ENCODE results near the gene ADRA2A. TPM values are rescaled to one million over a fixed set of nuclear protein-coding genes. Genes with fewer than 3 reads are reported as not detected.

ADRA2A gene
- total RNA-seq = 0.44 TPM

- peak; percentile 37 for ATAC-seq
Observed at GRCh38 chr10:111076682-111077478, at the start of gene ADRA2A. ADRA2A (plus strand) TSS chr10:111077029; CDS start chr10:111077997, 968 bp downstream.

DNA sequence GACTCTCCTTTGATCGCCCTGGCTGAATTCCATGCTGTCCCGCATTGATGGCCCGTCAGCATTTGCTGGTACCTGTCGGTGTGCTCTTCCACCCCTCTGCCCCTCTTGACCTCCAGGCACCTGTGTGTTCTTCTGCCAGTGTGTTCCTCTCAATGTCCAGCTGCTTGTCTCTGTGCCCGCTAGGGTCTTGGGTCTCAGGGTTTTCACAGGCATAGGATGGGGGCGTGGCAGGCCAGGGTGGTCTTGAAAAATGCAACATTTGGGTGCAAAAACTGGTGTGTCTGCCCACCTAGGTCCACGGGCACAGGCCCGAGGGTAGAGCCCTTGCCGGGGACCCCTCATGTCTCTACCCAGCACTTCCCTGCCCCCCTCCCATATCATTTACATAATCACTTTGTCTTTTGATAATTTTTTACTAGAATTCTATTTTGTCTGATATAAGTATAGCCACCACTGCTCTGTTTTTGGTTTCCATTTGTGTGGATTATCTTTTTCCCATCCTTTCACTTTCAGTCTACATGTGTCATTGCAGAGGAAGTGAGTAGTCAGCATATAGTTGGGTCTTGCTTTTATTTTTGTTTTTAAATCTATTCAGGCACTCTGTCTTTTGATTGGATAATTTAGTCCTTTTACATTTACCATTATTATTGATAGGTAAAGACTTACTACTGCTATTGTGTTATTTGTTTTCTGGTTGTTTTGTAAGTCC lies 46.6 kb upstream of the ADRA2A start:
- no peak for ATAC-seq

- no peak for ATAC-seq
Observed at GRCh38 chr10:111034598-111035310, 42.1 kb upstream of the ADRA2A start.

GRCh38 chr10:111035542-111035941 lies 41.3 kb upstream of the ADRA2A start:
- no peak for ATAC-seq

DNA sequence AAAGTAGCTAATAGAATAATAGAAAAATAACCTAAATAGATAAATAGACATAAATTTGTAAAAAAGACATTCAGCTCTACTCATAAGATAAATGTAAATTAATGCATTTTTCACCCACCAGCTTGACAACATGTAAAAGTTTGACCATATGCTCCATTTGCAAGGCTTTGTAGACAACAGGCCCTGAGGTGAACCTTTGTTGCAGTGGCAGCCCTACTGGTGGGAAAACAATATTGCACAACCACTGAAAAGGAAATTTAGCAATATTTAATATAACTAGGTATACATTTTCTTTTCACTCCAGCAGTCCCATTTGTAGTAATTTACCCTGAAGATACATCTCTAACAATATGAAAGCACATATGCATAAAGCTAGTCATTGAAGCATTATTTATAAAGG lies 39.0 kb upstream of the ADRA2A start:
- ATAC-seq = no peak

GRCh38 chr10:111039522-111039921 lies 37.3 kb upstream of the ADRA2A start:
- no peak for ATAC-seq

DNA sequence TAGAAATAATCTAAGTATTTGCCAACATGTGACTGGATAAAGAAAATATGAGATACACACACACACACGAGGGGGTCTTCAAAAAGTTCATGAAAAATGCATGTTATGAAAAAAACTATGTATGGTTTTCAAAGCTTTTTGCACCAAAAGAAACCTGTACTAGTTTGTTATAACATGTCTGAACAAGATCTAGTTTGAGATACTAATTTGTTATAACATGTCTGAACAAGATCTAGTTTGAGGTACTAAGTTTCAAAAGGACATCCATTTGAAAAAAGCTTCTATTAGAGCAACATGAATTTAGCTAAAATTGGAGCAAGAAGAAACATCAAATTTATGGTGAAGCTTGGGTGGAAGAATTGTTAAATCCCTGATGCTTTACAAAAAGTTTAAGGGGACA lies 19.8 kb upstream of the ADRA2A start:
- no peak for ATAC-seq

DNA sequence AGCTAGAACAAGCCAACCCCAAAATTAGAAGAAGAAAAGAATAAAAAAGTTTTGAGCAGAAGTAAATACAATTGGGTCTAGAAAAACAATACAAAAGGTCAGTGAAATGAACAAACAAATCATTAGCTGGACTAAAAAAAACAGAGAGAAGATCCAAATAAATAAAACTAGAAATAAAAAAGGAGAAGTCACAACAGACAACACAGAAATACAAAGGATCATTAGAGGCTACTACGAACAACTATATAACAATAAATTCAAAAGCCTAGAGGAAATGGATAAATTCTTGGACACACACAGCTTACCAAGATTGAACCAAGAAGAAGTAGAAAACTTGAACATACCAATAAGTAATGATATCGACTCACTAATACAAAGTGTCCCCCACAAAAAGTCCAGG lies 13.4 kb upstream of the ADRA2A start:
- no peak for ATAC-seq

GRCh38 chr10:111072232-111072631 lies 4.6 kb upstream of the ADRA2A start:
- ATAC-seq = no peak

DNA sequence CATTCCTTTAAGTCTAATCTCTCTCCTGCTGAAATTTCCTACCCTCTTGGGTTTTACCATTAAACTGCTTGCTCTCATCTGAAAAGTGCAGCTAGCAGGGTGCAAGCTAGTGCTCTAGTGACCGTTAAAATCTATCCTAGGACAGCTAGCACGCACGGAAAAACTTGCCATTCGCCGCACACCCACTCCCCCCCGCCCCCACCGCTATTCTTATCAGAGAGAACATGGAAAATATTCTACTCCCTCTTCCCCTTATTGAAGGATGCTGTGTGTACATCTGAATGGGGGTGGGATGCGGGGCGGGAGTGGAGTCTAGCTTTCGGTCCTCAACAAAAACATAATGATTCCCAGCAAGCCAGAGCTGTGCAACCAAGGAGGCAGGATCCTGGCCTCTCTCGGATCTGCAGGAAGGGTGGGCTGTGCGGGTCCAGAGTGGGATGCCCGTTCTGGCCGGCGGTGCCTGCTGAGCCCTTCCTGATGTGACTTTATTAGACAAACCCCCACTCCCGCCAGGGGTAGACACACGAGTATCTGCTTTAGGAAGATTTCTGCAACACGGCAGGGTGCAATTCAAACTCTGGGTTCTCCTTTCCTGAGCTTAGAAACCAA lies 1.1 kb upstream of the ADRA2A start:
- no peak for ATAC-seq

- peak; percentile 68 for ATAC-seq
Observed at GRCh38 chr10:111076191-111076681, 593 bp upstream of the ADRA2A start.

DNA sequence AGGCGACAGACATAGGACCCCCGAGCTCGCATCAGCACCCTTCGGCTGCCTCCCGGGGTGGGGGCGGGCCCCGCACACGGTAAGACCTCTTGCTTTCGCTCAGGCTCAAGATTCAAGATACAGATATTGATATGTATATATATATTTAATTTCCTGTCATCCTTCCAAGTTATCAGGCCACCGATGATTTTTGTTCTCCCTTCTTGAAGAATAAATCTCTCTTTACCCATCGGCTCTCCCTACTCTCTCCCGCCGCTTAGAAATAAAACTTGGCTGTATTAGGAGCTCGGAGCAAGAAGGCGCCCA lies 603 bp downstream of the ADRA2A start:
- no peak for ATAC-seq

DNA sequence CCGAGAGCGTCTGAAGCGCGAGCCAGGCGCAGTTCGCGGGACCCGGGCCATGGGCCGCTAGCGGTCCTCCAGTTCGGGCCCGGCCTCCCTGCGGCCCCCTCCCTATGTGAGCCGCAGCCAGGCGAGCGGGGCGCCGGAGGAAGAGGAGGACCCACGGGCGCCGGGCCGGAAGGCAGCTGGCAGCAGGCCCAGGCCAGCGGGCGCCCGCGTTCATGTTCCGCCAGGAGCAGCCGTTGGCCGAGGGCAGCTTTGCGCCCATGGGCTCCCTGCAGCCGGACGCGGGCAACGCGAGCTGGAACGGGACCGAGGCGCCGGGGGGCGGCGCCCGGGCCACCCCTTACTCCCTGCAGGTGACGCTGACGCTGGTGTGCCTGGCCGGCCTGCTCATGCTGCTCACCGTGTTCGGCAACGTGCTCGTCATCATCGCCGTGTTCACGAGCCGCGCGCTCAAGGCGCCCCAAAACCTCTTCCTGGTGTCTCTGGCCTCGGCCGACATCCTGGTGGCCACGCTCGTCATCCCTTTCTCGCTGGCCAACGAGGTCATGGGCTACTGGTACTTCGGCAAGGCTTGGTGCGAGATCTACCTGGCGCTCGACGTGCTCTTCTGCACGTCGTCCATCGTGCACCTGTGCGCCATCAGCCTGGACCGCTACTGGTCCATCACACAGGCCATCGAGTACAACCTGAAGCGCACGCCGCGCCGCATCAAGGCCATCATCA lies 1.1 kb downstream of the ADRA2A start:
- ATAC-seq = no peak

DNA sequence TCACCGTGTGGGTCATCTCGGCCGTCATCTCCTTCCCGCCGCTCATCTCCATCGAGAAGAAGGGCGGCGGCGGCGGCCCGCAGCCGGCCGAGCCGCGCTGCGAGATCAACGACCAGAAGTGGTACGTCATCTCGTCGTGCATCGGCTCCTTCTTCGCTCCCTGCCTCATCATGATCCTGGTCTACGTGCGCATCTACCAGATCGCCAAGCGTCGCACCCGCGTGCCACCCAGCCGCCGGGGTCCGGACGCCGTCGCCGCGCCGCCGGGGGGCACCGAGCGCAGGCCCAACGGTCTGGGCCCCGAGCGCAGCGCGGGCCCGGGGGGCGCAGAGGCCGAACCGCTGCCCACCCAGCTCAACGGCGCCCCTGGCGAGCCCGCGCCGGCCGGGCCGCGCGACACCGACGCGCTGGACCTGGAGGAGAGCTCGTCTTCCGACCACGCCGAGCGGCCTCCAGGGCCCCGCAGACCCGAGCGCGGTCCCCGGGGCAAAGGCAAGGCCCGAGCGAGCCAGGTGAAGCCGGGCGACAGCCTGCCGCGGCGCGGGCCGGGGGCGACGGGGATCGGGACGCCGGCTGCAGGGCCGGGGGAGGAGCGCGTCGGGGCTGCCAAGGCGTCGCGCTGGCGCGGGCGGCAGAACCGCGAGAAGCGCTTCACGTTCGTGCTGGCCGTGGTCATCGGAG lies 1.8 kb downstream of the ADRA2A start:
- no peak for ATAC-seq

DNA sequence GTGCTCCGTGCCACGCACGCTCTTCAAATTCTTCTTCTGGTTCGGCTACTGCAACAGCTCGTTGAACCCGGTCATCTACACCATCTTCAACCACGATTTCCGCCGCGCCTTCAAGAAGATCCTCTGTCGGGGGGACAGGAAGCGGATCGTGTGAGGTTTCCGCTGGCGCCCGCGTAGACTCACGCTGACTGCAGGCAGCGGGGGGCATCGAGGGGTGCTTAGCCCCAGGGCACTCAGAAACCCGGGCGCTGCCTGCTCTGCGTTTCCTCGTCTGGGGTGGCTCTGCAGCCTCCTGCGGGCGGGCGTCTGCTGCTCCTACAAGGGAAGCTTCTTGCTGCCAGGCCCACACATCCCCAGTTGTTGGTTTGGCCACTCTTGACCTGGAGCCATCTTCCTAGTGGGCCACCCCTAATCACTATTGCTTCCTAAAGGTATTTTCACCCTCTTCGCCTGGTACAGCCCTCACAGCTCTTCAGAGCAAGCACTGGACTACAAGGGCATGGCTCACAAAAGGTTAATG lies 2.5 kb downstream of the ADRA2A start:
- ATAC-seq = no peak

- ATAC-seq = no peak
Observed at GRCh38 chr10:111079781-111080180, 3.0 kb downstream of the ADRA2A start.

- no peak for ATAC-seq
Observed at GRCh38 chr10:111080224-111080623, 3.4 kb downstream of the ADRA2A start.

GRCh38 chr10:111081595-111081994 lies 4.8 kb downstream of the ADRA2A start:
- ATAC-seq = no peak

GRCh38 chr10:111082102-111082975 lies 5.5 kb downstream of the ADRA2A start:
- no peak for ATAC-seq

All from esophagus mucosa (tissue), 1 donor.